Uterus (tissue), 4 donors: ENCODE data around the gene FEZF2. TPM values are rescaled to one million over a fixed set of nuclear protein-coding genes. Genes with fewer than 3 reads are reported as not detected.

Experiments used
- DNase-seq, 2 donors: peaks; one replicate each; pipeline ENCODE4 v3.0.0-alpha.2; 2019 to 2020
- H3K27ac ChIP-seq, 2 donors: fragments of 200-600 bp; sonication (generic); 1 replicate in 1 of 2; 2 replicates in 1 of 2; pipeline ENCODE4 v1.5.1; 2016 to 2018
- H3K27me3 ChIP-seq, 2 donors: fragments of 200-600 bp; sonication (generic); one replicate each; pipeline ENCODE4 v1.5.1; 2018 to 2019; ENCODE audit warnings: control low read depth in 1 of 2
- H3K36me3 ChIP-seq, 2 donors: fragments of 200-600 bp; sonication (generic); one replicate each; pipeline ENCODE4 v1.5.1; 2019; ENCODE audit warnings: control low read depth in 1 of 2
- H3K4me1 ChIP-seq, 2 donors: fragments of 200-600 bp; sonication (generic); one replicate each; pipeline ENCODE4 v1.5.1; 2018 to 2019; ENCODE audit warnings: control low read depth in 1 of 2
- H3K4me3 ChIP-seq, 2 donors: fragments of 200-600 bp; sonication (generic); 1 replicate in 1 of 2; 2 replicates in 1 of 2; pipeline ENCODE4 v1.5.1; 2018 to 2019; ENCODE audit warnings: mild to moderate bottlenecking in 1 of 2
- H3K9me3 ChIP-seq, 2 donors: fragments of 200-600 bp; sonication (generic); one replicate each; pipeline ENCODE4 v1.5.1; 2019; ENCODE audit warnings: control low read depth in 1 of 2
- POLR2A ChIP-seq, 2 donors: fragments of 450-650 bp; IDR thresholded peaks; one replicate each; pipeline ENCODE4 v1.6.1; 2016; ENCODE audit warnings: antibody characterized with exemption in 2 of 2, mild to moderate bottlenecking in 1 of 2, moderate library complexity in 1 of 2
- intact Hi-C: fragments of 100-400 bp; cut with DNase I; formaldehyde crosslinking; loops from one replicate; pipeline ENCODE4 v1.15.1; 2023; ENCODE audit warnings: low total_unique reads
- total RNA-seq, 4 donors: library from RNA; depleted of rRNA in 3 of 4; stranded (reverse); fragments of >200 nt in 3 of 4; gene quantifications; one replicate each; pipeline versions ENCODE4 v1.1.0 to v1.2.4, GENCODE V29; 2014 to 2023
- TF ChIP-seq, protein P1 (sequence below), 4 experiments: fragments of 200-600 bp in 2 of 4; fragments of 450-650 bp in 2 of 4; sonication (generic) in 2 of 4; IDR thresholded peaks; one replicate each; pipeline ENCODE4 v1.5.1; 2016 to 2019; ENCODE audit warnings: antibody characterized with exemption in 4 of 4, mild to moderate bottlenecking in 2 of 4, moderate library complexity in 1 of 4
- donor health status: DM: yes; HTN: yes; CAD: no.

Gene FEZF2
- total RNA-seq, 4 donors from 2014 or later, result not detected

DNA sequence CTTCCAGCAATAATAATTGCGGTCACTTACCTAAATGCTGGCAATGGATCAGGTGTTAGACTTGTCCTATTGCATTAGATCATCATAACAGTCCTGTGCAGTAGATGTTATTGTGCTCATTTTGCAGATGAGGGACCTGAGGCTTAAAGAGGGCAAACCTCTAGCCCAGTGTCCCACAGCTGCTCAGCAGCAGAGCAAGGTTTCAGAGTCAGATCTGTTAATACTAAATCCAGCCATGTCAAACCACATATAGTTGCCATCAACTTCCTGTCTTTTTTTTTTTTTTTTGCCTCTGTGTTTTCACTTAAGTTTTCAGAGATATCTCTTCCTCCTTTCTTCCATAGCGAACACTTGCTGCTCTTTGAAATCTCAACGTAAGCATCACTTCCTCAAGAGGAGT is 12.1 kb downstream of the FEZF2 start:
- no peaks in the 10 kb centered on the region for H3K27me3 ChIP-seq
- H3K27ac ChIP-seq, result no peak overlapping the region

DNA sequence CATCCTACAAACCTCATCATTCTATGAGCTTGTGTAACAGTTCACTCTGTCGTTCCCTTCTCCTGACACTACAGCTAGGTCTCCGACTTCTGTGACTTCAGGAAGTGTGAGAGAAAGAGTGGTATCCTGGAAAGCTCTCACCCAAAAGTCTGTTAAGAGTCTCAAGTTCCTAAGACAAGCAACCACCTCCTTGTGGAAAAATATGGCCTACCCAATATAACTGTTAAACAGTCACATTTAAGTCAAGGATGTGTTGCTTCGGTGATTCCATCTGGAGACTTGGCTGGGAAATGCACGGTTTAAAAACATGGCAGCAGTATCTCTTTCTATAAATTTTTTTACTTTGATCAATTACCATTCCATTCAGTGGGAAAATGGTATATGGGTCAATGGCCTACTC is 13.8 kb downstream of the FEZF2 start:
- H3K4me3 ChIP-seq, result no peak overlapping the region
- no peaks in the 10 kb centered on the region for H3K9me3 ChIP-seq
- DNase-seq, result no peak
- TF ChIP-seq, protein P1, sequence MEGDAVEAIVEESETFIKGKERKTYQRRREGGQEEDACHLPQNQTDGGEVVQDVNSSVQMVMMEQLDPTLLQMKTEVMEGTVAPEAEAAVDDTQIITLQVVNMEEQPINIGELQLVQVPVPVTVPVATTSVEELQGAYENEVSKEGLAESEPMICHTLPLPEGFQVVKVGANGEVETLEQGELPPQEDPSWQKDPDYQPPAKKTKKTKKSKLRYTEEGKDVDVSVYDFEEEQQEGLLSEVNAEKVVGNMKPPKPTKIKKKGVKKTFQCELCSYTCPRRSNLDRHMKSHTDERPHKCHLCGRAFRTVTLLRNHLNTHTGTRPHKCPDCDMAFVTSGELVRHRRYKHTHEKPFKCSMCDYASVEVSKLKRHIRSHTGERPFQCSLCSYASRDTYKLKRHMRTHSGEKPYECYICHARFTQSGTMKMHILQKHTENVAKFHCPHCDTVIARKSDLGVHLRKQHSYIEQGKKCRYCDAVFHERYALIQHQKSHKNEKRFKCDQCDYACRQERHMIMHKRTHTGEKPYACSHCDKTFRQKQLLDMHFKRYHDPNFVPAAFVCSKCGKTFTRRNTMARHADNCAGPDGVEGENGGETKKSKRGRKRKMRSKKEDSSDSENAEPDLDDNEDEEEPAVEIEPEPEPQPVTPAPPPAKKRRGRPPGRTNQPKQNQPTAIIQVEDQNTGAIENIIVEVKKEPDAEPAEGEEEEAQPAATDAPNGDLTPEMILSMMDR (IDR thresholded peaks at IDR 0.05), result no peak
- TF ChIP-seq POLR2A (IDR thresholded peaks at IDR 0.05), result no peak
- H3K27me3 ChIP-seq, result no peaks in the 10 kb centered on the region
- intact Hi-C loops, result no loop called here
- no peak overlapping the region for H3K27ac ChIP-seq
- no peaks in the 10 kb centered on the region for H3K36me3 ChIP-seq
- no peaks in the 10 kb centered on the region for H3K4me1 ChIP-seq

More for the DNA sequence above, 12.1 kb downstream of the FEZF2 start:
- Histone ChIP-seq H3K36me3 (no peaks in the 10 kb centered on the region), H3K4me3 (no peak overlapping the region), H3K4me1 (no peaks in the 10 kb centered on the region), H3K9me3 (no peaks in the 10 kb centered on the region)
- intact Hi-C loops, result no loop called here
- no peak for TF ChIP-seq POLR2A (IDR thresholded peaks at IDR 0.05)
- TF ChIP-seq, protein P1 (IDR thresholded peaks at IDR 0.05), result no peak
- DNase-seq, result no peak

DNA sequence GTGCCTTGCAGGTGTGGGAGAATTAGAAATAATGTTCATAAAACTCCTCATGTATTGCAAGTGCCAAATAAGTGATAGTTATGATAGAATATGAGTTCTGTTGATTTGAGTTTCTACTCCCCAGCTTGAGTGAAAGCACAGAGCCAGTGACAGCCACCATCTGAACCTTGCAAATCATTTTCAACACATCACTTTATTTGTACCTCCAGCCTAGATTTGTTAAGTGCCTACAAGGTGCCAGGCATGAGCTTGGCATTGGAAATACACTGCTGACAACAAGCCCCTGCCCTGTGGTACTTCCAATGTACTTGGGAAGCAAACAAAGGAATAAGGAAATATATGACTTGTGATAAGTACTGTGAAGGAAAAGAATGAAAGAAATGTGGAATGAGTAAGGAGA is 17.0 kb downstream of the FEZF2 start:
- no peak for DNase-seq
- TF ChIP-seq POLR2A (IDR thresholded peaks at IDR 0.05), result no peak
- TF ChIP-seq, protein P1 (IDR thresholded peaks at IDR 0.05), result no peak
- intact Hi-C loops, result no loop called here
- Histone ChIP-seq H3K27me3 (no peaks in the 10 kb centered on the region), H3K4me3 (no peak overlapping the region), H3K4me1 (no peaks in the 10 kb centered on the region), H3K27ac (no peak overlapping the region), H3K36me3 (no peaks in the 10 kb centered on the region), H3K9me3 (no peaks in the 10 kb centered on the region)

DNA sequence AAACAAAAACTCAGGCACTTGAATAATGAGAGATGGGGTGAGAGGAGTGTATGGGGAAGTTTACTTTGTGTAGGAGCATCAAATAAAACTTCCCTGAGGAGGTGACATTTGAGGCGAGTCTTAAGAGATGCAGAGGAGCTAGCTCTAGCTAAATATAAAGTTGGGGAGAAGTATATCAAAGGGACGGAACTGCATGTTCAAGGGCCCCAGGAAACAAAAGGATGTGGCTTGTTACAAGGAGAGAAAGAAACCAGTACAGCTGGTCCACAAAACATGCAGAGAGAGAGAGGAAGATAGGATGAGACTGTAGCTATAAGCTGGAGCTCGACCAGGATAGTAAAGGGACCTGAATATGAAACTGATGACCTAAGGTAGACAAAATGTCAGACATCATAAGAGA is 17.6 kb downstream of the FEZF2 start:
- intact Hi-C loops, result no loop called here
- no peak for DNase-seq
- Histone ChIP-seq H3K27ac (no peak overlapping the region), H3K4me3 (no peak overlapping the region), H3K4me1 (no peaks in the 10 kb centered on the region), H3K27me3 (no peaks in the 10 kb centered on the region), H3K36me3 (no peaks in the 10 kb centered on the region), H3K9me3 (no peaks in the 10 kb centered on the region)
- no peak for TF ChIP-seq POLR2A (IDR thresholded peaks at IDR 0.05)
- TF ChIP-seq, protein P1 (IDR thresholded peaks at IDR 0.05), result no peak

DNA sequence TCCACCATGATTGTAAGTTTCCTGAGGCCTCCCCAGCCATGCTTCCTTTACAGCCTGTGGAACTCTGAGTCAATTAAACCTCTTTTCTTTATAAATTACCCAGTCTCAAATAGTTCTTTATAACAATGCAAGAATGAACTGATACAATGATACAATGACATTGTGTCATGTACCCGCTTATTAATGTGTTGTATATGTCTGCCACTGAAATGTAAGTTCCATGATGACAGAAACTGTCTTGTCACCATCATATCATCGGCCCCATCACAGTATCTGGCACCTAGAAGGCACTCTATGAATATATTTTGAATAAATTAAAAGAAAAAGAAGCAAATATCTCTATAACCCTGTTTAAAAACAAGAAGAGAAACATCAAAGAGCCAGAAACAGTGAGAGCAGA is 29.6 kb downstream of the FEZF2 start:
- DNase-seq, result no peak
- no peaks in the 10 kb centered on the region for H3K9me3 ChIP-seq
- no peak for TF ChIP-seq POLR2A (IDR thresholded peaks at IDR 0.05)
- TF ChIP-seq, protein P1 (IDR thresholded peaks at IDR 0.05), result no peak
- no peak overlapping the region for H3K27ac ChIP-seq
- H3K27me3 ChIP-seq, result no peaks in the 10 kb centered on the region
- no peak overlapping the region for H3K4me3 ChIP-seq
- intact Hi-C loops, result no loop called here
- no peaks in the 10 kb centered on the region for H3K36me3 ChIP-seq
- no peaks in the 10 kb centered on the region for H3K4me1 ChIP-seq
